Measurements from ENCODE around the gene USHBP1.

DNA sequence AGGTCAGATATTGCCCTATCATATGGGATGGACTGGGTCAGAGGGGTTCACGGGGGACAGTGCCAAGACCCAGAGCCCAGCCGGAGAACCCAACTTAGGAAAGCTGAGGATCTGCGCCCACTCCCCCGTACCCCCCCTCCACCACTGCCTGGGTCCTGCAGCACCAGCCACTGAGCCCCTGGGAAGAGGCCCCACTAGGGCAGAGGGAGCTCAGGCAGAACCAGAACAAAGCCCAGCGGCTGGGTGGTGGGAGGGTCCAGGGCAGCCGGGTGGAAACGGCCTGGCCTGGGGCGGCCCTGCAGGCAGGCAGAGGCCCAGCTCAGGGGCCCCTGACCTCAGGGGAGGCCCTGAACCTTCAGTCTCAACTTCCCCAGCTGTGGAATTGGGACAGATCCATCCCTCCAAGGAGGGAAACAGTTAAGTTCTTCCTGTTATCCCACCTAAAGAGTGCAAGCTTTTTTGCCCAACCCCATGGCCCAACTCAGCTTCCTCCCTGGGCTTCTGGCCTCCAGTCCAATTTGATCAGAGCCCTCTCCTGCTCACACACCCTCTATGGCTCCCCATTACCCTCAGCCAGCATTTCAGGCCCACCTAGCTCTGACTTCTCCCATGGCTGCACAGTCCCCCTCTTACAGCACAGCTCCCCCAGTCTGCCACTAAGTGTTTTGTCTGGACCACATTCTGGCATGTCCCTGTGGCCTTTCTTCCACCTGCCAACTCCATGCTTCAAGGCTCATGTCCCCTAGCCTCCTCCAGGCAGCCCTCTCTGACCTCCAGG, 21.9 kb downstream of the USHBP1 start:
- TF ChIP-seq, protein P1, sequence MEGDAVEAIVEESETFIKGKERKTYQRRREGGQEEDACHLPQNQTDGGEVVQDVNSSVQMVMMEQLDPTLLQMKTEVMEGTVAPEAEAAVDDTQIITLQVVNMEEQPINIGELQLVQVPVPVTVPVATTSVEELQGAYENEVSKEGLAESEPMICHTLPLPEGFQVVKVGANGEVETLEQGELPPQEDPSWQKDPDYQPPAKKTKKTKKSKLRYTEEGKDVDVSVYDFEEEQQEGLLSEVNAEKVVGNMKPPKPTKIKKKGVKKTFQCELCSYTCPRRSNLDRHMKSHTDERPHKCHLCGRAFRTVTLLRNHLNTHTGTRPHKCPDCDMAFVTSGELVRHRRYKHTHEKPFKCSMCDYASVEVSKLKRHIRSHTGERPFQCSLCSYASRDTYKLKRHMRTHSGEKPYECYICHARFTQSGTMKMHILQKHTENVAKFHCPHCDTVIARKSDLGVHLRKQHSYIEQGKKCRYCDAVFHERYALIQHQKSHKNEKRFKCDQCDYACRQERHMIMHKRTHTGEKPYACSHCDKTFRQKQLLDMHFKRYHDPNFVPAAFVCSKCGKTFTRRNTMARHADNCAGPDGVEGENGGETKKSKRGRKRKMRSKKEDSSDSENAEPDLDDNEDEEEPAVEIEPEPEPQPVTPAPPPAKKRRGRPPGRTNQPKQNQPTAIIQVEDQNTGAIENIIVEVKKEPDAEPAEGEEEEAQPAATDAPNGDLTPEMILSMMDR (IDR thresholded peaks at IDR 0.05), result no peak
- TF ChIP-seq EP300 (IDR thresholded peaks at IDR 0.05) (no peak), POLR2AphosphoS5 (IDR thresholded peaks at IDR 0.05) (no peak), POLR2A (IDR thresholded peaks at IDR 0.05) (no peak)

All from upper lobe of left lung (tissue), 4 donors.